Inferior parietal cortex (tissue), 1 donor: ENCODE data around the gene MTCH1.

Experiments used
- DNase-seq: peaks from one replicate; pipeline ENCODE4 v3.0.0-alpha.2; 2016; ENCODE audit errors: extremely low spot score

Gene MTCH1

DNA sequence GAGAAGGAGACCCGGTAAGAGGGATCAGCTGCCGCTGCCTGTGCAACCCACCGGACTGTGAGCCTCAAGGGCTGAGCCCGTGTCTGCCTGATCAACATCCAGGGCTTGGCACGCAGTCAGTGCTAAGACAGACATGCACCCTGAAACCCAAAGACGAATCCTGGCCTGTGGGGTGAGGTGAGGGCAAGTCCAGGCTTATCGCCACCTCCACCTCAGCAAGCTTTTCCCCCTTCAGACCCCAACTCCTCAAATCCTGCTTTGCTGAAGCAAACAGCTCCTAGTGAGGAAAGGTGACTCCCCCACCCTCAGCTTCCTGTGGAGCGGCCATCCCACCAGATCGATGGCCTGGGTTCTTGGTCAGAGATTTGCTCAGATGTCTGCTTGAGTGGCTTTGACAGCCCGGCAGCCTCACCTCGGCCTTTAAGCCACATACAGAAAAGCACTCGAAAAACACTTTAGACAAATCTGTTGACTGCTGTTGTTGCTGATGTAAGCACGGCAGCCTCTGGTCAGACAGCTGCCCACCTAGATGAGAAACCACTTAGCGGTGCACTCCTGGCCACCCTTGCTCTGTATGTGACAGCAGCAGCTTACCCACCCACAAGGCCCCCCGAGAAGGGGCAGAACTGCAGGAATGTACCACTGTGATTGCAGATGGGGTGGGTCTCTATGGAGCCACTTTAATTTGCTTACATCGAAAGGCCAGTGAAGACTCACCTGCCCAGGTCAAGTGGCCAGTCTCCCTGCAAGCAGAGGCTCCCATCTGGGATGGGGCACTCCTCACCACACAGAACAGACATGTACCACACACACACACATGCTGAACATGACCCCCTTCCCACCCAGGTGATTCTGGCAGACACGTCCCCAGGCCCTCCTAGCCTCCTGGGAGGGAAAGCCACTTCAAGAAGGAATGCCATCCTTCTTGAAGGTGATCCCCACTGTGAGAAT lies 14.8 kb downstream of the MTCH1 start:
- DNase-seq, result no peak

DNA sequence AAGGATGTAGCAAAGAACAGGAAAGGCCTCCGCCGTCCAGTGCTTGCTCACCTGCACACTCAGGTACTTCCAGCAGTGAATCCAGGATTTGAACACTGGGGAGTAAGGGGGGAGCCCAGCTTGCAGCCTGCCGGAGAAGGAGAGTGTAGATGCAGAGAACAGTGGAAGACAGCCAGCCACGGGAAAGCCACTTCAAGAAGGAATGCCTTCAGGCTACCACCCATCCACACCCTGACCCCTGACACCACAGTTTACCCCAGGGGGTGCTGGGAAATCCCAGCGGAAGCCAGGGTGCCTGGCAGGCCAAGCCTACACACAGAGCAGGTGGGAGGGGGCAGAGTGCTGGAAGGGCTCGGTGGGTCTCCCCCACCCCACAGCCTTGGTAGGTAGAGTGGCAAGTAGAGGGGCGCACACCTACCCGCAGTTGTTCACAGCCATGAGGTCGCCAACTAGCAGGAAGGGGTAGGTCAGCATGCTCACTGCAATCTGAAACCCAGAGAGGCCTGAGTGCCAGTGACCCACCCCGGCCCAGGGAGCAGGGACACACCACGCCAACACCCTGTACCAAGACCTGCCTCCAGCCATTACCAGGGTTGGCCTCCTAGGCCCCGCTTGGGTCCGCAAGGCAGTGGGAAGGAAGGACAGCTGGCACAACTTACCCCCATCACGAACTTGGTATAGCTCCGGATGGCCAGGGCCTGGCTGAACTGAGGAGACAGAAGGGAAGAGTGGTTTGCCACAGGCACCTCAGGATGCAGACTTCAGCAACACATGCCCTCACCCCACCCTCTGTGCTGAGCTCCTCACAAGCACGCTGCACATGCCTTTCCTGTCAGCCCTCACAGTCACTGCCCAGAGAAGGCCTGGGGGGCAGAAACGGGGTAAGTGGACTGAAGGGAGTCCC lies 15.8 kb downstream of the MTCH1 start:
- DNase-seq, result no peak

DNA sequence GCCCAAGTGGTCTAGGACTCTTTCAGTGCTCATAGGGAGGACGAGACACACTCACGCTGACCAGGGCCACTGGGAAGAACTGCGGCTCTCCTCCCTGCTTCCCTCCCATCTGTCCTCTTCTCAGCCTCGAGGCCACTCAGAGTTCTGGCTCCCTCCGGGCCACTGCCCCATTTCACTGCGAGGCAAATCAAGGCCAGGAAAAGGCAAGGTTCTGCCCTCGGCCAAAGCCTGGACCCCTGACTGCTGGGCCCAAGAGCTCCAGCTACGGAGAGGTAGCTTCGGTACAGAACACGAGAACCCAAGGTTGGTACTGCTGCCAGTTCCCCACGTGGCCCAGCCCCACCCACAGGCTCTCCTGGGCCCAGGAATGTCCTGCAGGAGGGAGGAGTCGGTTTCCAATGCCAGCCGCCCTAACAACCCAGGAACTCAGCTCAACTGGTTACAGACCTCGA lies 16.7 kb downstream of the MTCH1 start:
- no peak for DNase-seq

DNA sequence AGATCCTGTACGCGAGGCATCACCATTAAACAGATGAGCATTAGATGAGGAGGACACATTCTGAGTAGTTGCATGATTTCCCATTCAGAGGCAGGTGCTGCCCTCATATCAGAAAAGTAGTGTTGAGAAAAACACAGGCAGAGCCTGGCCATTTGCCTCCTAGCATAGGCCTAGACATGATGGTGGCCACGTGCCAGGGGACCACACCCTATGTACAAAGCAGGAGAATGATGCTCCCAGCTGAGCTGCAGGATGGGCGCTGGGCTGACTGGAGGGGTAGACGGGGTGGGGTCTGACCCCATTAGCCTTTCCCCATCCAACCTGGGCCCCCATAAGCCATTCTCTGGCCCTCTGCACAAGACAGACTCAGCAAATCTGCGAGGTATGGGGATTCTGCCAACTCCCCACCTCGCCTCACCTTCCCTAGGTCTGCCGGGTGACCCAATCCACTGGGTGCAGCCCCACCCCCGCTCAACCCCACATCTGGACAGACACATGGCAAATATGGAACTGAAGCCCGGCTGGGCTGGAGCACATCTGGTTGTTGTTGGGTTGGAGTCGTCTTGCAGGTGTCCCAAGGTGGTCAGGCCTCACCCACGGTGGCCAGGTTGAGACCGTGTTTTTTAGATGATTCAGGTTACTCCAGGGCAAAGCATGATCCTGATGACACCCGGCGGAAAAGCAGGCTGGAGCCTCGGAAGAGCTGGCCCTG lies 17.6 kb downstream of the MTCH1 start:
- DNase-seq, result no peak

DNA sequence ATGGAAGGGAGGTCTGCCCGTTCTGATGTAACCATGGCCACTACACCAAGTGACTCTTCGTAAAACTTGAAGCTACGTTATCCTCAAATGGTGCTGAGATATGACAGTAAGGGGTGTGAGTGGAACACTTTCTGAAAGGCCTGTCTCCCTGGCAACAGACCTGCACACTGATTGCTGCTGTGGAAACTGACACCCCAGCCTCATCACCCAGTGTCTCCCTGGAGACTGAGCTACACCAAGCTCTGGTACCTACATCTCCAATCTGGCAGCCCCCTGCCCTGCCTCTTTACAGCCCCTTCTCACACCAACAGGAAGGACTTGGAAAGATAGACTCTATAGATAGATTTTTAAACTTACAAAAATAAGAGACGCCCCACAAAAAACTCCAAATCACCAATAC lies 18.2 kb downstream of the MTCH1 start:
- DNase-seq, result no peak

DNA sequence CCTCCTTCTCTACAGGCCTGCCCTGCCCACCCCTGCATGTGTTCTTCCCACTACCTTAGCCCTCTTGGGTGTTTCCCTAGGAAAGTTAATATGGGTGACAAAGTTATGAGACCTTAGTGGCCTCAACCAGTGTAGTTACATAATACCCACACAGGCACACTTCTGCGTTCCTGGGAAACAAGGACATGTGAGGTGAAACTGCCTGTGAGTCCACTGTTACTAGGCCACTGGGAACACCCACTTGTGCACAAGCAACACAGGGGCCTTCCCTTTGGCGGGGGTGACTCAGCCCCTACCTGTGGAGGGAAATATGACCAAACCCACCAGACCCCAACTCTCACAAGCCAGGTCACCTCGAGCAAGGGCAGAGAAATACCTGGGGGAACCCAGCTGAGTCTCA lies 18.7 kb downstream of the MTCH1 start:
- no peak for DNase-seq

DNA sequence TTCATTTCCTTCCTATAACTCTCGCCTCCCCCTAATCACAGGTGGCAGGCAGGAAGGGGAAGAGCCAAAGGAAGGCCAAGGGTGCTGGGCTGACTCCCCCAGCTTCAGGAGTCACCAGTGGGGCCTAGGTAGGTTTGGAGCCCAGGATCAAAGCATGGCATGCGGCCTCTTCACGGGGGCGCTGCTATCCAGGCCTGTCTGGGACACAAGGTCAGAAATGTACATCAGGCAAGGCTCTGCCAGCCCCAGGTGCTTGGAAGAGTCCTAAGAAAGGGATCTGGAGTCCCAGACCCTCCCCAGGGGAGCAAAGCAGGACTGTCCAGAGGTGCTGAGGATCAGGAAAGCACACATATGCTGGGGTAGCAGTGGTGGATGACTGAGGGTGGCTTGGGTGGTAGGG lies 21.1 kb downstream of the MTCH1 start:
- DNase-seq, result no peak

DNA sequence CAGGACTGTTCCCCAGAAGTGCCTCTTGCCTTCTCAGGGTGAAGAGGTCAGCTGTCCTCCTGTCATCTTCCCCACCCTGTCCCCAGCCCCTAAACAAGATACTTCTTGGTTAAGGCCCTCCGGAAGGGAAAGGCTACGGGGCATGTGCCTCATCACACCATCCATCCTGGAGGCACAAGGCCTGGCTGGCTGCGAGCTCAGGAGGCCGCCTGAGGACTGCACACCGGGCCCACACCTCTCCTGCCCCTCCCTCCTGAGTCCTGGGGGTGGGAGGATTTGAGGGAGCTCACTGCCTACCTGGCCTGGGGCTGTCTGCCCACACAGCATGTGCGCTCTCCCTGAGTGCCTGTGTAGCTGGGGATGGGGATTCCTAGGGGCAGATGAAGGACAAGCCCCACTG lies 21.6 kb downstream of the MTCH1 start:
- no peak for DNase-seq

DNA sequence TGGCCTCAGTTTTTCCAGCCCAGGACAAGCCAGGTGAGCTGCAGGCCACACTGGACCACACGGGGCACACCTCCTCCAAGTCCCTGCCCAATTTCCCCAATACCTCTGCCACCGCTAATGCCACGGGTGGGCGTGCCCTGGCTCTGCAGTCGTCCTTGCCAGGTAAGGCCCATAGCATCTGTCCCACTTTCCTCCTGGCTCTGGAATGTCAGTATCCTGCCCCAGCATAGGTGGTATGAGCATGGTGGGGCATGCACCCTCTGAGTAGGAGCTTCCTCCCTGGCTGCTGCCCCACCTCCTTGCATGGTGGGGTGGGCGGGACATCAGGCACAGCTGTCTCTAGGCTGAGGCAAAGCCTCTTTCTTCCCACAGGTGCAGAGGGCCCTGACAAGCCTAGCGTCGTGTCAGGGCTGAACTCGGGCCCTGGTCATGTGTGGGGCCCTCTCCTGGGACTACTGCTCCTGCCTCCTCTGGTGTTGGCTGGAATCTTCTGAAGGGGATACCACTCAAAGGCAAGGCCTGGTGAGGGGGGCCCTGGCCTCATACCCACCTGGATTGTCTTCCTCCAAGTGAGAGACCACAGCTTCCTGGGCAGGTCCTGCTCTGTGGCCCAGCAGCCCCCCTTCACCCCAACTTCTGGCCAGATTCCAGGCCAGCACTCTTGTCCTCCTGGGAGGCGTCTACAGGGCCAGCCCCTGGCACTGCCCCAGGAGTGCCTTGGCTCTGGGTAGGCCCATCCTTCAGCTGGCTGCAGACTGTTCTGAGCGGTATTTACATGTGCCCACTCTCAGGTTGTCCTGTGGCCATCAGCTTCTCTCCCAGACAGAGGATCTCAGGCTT lies 22.3 kb downstream of the MTCH1 start:
- DNase-seq, result no peak

DNA sequence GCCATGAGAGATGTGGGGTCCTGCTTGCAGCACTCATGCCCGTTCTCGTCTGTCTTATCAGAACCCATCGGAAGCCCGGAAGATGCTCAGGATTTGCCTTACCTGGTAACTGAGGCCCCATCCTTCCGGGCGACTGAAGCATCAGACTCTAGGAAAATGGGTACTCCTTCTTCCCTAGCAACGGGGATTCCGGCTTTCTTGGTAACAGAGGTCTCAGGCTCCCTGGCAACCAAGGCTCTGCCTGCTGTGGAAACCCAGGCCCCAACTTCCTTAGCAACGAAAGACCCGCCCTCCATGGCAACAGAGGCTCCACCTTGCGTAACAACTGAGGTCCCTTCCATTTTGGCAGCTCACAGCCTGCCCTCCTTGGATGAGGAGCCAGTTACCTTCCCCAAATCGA lies 23.1 kb downstream of the MTCH1 start:
- peak; percentile 62 for DNase-seq

DNA sequence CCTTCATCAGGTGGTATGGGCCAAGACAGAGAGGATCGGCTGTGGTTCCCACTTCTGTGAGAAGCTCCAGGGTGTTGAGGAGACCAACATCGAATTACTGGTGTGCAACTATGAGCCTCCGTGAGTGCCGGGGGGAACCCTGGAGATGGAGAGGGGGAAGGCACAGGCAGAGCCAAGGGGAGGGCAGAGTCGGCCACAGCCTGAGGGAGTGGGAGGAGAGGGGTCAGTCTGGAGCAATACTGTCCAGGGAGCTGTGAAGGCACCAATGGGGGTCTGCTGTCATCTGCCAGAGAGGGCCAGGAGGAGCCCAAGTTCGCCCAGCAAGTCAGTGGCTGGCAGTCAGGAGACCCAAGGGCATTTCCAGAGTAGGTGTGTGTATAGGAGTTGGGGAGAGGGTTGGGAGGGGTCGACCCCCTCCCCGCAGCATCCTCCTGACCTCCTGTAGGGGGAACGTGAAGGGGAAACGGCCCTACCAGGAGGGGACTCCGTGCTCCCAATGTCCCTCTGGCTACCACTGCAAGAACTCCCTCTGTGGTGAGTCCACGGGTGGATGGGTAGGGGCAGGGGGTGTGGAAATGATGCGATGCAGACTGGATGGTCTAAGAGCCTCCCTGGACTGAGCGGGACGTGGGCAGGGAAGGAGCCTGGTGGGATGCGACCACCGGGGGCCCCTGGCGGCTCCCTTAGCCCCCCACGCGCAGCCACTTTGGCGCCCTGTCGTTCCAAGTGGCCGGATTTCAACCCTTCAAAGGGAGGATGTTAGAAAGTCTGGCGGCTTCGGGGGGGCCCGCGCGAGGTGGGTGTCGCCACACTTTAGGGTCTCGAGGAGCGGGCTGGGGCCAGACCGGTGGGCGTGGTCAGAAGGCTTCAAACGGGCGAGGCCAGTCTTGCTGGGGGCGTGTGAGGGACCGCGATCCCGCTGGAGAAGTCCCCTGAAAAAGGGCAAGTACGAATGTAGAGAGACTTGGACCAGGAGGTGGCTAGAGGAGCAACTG lies 24.3 kb downstream of the MTCH1 start:
- no peak for DNase-seq

DNA sequence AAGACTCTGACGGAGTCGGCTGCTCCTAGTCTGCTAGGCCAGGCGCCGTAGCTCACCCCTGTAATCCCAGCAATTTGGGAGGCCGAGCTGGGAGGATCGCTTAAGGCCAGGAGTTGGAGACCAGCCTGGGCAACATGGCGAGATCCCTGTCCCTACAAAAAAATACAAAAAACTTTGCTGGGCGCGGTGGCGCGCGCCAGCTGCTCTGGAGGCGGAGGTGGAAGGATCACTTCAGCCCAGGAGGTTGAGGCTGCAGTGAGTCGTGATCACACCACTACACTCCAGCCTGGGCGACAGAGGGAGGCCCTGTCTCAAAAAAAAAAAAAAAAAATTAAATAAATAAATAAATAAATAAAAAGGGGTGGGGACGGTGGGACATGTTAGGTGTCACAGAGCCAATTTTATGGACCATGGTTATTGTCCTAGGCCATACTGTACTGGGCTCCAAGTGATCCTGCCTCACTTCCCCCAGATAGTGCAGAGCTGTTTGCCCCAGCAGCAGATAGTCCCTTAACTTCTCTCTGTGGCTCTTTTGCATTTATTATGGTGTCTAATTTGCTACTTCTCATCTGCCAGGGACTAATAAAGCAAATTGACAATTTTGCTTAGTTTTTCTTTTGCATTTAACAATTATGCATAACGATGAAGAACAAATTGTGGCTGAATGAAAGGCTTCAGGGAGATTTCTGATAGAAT lies 26.3 kb downstream of the MTCH1 start:
- no peak for DNase-seq

DNA sequence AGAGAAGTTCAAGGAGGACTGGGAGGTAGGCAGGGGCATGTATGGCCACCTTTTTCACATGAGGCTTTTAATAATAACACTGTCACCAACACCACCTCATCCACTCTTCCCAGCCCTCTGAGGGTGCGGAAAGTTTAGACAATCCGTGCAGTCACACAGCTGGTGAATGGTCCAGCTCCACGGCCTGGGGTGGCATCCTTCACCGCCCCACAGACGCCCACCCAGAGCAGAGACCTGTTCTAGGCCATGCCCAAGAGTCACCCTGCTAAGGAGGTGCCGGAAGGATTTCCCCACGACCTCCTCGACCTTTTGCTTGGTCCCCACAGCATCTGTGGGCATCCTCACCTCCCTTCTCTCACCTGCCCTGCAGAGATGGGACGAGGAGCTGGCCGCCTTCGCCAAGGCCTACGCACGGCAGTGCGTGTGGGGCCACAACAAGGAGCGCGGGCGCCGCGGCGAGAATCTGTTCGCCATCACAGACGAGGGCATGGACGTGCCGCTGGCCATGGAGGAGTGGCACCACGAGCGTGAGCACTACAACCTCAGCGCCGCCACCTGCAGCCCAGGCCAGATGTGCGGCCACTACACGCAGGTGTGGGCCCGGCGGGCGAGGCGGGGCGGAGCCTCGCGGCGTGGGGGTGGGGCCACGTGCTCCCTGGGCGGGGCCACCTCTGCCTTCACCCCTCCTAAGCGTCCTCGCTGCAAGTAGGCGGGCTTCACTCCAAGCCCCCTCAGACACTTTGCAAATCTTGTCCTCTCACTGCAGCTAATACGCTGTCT lies 27.0 kb downstream of the MTCH1 start:
- no peak for DNase-seq

DNA sequence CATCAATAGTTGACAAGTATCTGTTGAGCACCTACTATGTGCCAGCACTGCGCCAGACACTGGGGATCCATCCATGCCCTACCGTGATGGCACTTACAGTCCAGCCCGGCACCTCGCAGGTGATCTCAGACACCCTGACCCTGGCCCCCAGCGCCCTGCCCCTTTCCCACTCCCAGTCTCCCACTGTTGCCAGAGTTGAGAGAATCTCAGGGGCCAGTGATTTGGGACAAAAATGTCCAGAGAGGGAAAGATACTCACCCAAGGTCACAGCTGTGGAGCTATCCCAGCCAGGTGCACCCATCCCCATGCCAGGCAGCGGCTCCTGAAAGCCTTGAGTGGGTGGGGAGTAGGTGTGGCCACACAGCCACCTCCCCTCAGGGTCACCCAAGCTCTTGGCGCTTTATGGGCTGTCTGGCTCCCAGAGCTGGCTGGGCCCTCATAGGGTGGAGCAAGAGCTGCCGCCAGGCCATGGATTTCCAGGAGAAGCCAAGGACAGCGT lies 28.2 kb downstream of the MTCH1 start:
- DNase-seq, result no peak

DNA sequence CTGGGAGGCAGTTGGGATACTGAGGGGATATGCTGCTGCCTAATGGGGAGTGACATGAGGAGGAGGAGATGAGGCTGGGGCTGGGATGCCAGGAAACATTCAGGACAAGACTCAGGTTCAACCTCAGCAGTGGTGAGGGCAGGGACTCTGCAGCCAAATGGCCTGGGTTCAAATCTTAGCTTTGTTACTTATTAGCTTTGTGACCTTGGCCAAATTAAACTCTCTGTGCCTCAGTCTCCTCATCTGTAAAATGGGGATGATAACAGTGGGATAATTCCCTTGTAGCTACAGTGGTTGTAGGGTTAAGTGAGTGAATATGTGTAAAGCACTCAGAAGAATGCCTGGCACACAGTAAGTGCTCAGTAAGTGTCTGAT lies 29.6 kb downstream of the MTCH1 start:
- DNase-seq, result no peak

DNA sequence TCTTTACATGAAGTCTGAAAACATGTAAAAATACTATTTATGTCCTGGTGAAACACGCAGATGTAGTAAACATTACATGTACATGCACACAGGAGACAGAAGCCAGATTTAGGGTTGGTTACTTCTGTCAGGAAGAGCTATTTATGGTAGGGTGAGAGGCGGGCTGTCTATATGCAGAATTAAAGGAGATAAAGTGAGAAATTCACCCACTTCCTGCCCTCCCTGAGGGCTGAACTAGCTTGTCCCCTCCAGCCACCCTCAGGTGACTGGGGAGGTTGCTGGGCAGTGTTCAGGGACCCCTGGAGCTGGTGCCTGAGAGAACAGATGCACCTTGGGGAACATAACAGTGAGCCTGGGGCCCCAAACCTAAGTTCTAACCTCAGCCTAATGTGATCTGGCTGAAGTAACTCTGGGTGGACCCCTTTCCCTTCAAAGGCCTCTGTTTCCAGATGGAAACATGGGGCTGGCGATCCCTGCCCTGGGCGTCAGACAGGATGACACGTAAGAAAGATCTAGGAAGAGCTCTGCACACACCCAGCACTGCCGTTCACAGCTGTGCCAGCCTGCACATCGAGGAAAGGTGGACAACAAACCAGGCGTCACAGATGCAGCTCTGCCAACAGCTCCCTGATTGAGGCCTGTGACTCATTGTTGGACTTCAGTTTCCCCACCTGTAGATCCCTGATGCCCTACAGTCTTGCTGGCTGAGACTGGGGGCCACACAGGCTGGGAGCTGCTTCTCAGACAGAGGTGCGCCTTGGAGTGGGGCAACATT lies 30.1 kb downstream of the MTCH1 start:
- DNase-seq, result no peak

DNA sequence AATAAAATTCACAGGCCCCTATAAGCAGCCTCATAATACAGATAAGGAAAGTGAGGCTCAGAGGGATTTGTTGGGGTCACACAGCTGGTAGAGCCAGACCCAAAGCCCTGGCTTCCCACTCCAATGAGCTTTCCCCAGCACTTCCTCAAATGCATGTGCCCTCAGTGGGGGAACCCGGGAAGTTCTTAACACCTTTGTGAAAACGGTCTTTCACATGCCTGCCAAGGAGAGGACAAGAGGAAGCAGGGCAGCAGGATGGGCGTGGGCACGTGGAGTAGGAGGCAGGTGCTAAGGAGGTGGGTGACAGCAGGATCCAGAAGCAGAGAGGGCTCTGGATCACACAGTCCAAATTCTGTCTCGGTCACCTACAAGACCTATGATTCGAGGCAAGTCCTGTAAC lies 30.9 kb downstream of the MTCH1 start:
- no peak for DNase-seq
